ENCODE results near the gene AFAP1. TPM values are rescaled to one million over a fixed set of nuclear protein-coding genes. Genes with fewer than 3 reads are reported as not detected.

Gene AFAP1
- total RNA-seq, 1 experiment from 2014 or later, result 94.7 TPM

DNA sequence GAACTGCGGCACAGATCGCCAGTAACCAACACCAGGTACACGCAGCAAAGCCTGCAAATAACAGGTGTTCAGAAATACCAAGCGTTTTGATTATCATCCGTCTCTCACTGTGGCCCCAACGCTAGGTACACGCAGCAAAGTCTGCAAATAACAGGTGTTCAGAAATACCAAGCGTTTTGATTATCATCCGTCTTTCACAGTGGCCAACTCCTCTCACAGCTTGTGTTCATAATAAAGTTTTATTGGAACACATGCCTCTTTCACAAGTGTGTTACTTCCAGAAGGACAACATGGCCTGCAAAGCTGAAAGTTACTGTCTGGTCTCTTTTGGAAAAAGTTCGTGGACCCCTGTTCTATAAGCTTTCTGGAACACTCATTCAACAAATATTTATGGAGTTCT, 153.1 kb downstream of the AFAP1 start:
- no peak for DNase-seq (ENCODE audit: low read depth, low spot score)
- Histone ChIP-seq H3K9me3 (ENCODE audit: control insufficient read depth, insufficient read depth, low read depth, low read length) (no peaks in the 10 kb centered on the region), H3K27ac (ENCODE audit: low read length) (no peak overlapping the region), H3K27me3 (ENCODE audit: control insufficient read depth, insufficient read depth, low read length) (no peaks in the 10 kb centered on the region), H3K4me1 (ENCODE audit: control insufficient read depth, insufficient read depth, low read length) (peaks cover 6% of the 10 kb centered on the region), H3K36me3 (ENCODE audit: control insufficient read depth, insufficient read depth, low read length) (peaks cover 24% of the 10 kb centered on the region), H3K4me3 (ENCODE audit: low read depth in 2 of 2, low read length in 2 of 2) (no peak overlapping the region)
- intact Hi-C loops (cut with micrococcal nuclease; ENCODE audit: unreplicated experiment), result no loop called here
- ChIA-PET CTCF (no interaction called here), POLR2A (no interaction called here)
- in situ Hi-C loops (cut with HindIII; ENCODE audit: low pct_unique_long_range_greater_than_20kb, low sequenced_read_pairs), result no loop called here
- BruUV-seq (replicated peaks), result no TSS peak
- TF ChIP-seq, protein P1, sequence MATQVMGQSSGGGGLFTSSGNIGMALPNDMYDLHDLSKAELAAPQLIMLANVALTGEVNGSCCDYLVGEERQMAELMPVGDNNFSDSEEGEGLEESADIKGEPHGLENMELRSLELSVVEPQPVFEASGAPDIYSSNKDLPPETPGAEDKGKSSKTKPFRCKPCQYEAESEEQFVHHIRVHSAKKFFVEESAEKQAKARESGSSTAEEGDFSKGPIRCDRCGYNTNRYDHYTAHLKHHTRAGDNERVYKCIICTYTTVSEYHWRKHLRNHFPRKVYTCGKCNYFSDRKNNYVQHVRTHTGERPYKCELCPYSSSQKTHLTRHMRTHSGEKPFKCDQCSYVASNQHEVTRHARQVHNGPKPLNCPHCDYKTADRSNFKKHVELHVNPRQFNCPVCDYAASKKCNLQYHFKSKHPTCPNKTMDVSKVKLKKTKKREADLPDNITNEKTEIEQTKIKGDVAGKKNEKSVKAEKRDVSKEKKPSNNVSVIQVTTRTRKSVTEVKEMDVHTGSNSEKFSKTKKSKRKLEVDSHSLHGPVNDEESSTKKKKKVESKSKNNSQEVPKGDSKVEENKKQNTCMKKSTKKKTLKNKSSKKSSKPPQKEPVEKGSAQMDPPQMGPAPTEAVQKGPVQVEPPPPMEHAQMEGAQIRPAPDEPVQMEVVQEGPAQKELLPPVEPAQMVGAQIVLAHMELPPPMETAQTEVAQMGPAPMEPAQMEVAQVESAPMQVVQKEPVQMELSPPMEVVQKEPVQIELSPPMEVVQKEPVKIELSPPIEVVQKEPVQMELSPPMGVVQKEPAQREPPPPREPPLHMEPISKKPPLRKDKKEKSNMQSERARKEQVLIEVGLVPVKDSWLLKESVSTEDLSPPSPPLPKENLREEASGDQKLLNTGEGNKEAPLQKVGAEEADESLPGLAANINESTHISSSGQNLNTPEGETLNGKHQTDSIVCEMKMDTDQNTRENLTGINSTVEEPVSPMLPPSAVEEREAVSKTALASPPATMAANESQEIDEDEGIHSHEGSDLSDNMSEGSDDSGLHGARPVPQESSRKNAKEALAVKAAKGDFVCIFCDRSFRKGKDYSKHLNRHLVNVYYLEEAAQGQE (IDR thresholded peaks at IDR 0.05; ENCODE audit: insufficient read depth in 1 of 2, low read depth in 2 of 2, low read length in 1 of 2), result no peak
- TF ChIP-seq SIN3A (IDR thresholded peaks at IDR 0.05; ENCODE audit: borderline replicate concordance, insufficient read depth, low read depth, low read length) (no peak), POLR2AphosphoS5 (IDR thresholded peaks at IDR 0.05; ENCODE audit: low read depth, low read length) (no peak), TCF7L2 (IDR thresholded peaks at IDR 0.05; ENCODE audit: low read depth, low read length) (no peak)
- TF ChIP-seq, protein P2, sequence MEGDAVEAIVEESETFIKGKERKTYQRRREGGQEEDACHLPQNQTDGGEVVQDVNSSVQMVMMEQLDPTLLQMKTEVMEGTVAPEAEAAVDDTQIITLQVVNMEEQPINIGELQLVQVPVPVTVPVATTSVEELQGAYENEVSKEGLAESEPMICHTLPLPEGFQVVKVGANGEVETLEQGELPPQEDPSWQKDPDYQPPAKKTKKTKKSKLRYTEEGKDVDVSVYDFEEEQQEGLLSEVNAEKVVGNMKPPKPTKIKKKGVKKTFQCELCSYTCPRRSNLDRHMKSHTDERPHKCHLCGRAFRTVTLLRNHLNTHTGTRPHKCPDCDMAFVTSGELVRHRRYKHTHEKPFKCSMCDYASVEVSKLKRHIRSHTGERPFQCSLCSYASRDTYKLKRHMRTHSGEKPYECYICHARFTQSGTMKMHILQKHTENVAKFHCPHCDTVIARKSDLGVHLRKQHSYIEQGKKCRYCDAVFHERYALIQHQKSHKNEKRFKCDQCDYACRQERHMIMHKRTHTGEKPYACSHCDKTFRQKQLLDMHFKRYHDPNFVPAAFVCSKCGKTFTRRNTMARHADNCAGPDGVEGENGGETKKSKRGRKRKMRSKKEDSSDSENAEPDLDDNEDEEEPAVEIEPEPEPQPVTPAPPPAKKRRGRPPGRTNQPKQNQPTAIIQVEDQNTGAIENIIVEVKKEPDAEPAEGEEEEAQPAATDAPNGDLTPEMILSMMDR (IDR thresholded peaks at IDR 0.05), result no peak
- ATAC-seq, result no peak

DNA sequence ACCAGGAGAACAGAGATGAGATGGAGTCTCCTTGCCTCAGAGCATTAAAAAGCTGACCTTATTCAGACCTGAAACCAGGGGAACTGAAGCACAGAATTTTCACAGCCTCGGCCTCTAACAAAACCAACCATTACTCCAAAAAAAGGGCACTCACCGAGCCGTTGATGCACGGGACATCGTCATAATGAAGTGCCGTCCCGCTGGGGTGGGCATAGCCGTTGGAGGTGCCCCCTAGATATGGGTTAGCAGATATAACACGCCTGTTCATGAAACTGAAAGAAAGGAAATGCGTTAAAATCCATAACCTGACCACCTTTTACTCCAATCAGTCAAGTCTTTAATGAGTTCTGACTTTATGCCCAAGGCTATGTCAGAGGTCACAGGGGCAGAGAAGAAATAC, 153.6 kb downstream of the AFAP1 start:
- no TSS peak for BruUV-seq (replicated peaks)
- in situ Hi-C loops (cut with HindIII; ENCODE audit: low pct_unique_long_range_greater_than_20kb, low sequenced_read_pairs), result no loop called here
- Histone ChIP-seq H3K4me3 (ENCODE audit: low read depth in 2 of 2, low read length in 2 of 2) (no peak overlapping the region), H3K4me1 (ENCODE audit: control insufficient read depth, insufficient read depth, low read length) (peaks cover 4% of the 10 kb centered on the region), H3K36me3 (ENCODE audit: control insufficient read depth, insufficient read depth, low read length) (peaks cover 23% of the 10 kb centered on the region), H3K9me3 (ENCODE audit: control insufficient read depth, insufficient read depth, low read depth, low read length) (no peaks in the 10 kb centered on the region), H3K27me3 (ENCODE audit: control insufficient read depth, insufficient read depth, low read length) (no peaks in the 10 kb centered on the region), H3K27ac (ENCODE audit: low read length) (no peak overlapping the region)
- ChIA-PET CTCF (no interaction called here), POLR2A (no interaction called here)
- TF ChIP-seq POLR2AphosphoS5 (IDR thresholded peaks at IDR 0.05; ENCODE audit: low read depth, low read length), result no peak
- TF ChIP-seq, protein P1 (IDR thresholded peaks at IDR 0.05; ENCODE audit: insufficient read depth in 1 of 2, low read depth in 2 of 2, low read length in 1 of 2), result no peak
- TF ChIP-seq, protein P2 (IDR thresholded peaks at IDR 0.05), result no peak
- TF ChIP-seq TCF7L2 (IDR thresholded peaks at IDR 0.05; ENCODE audit: low read depth, low read length), result no peak
- TF ChIP-seq SIN3A (IDR thresholded peaks at IDR 0.05; ENCODE audit: borderline replicate concordance, insufficient read depth, low read depth, low read length), result no peak
- DNase-seq (ENCODE audit: low read depth, low spot score) (no peak), ATAC-seq (no peak)
- intact Hi-C loops (cut with micrococcal nuclease; ENCODE audit: unreplicated experiment), result no loop called here
